ENCODE data around the gene ANKS3.

ANKS3 gene

GRCh38 chr16:4752351-4753100 lies 18.5 kb upstream of the ANKS3 start:
- DNase-seq (ENCODE audit: low spot score) = no peak
- no peak for TF ChIP-seq CTCF (IDR thresholded peaks at IDR 0.05; ENCODE audit: extremely low read depth, missing control alignments)

- DNase-seq (ENCODE audit: low spot score) = no peak
- no peak for TF ChIP-seq CTCF (IDR thresholded peaks at IDR 0.05; ENCODE audit: extremely low read depth, missing control alignments)
These were observed 16.8 kb upstream of the ANKS3 start for GRCh38 chr16:4750896-4751295.

GRCh38 chr16:4749700-4750257 lies 15.7 kb upstream of the ANKS3 start:
- DNase-seq (ENCODE audit: low spot score) = peak; percentile 55
- no peak for TF ChIP-seq CTCF (IDR thresholded peaks at IDR 0.05; ENCODE audit: extremely low read depth, missing control alignments)

- no peak for TF ChIP-seq CTCF (IDR thresholded peaks at IDR 0.05; ENCODE audit: extremely low read depth, missing control alignments)
- DNase-seq (ENCODE audit: low spot score) = no peak
These were observed 14.8 kb upstream of the ANKS3 start for GRCh38 chr16:4748682-4749411.

GRCh38 chr16:4747906-4748681 lies 14.0 kb upstream of the ANKS3 start:
- DNase-seq (ENCODE audit: low spot score) = no peak
- TF ChIP-seq CTCF (IDR thresholded peaks at IDR 0.05; ENCODE audit: extremely low read depth, missing control alignments) = no peak

GRCh38 chr16:4746991-4747574 lies 13.0 kb upstream of the ANKS3 start:
- DNase-seq (ENCODE audit: low spot score) = no peak
- TF ChIP-seq CTCF (IDR thresholded peaks at IDR 0.05; ENCODE audit: extremely low read depth, missing control alignments) = no peak

Measured in GM20000 (cell line).